Heart left ventricle (tissue), 16 donors: Measurements from ENCODE around the gene TBKBP1. TPM values are rescaled to one million over a fixed set of nuclear protein-coding genes. Genes with fewer than 3 reads are reported as not detected.
A peak's percentile ranks its signal among the peaks of the same experiment; 100 is the strongest.

Experiments
- ATAC-seq, 4 donors: fragments of 200-7000 bp; cut with Tn5 transposase; one replicate each; pipeline ENCODE4 v1.9.1; 2020 to 2022; ENCODE audit warnings: moderate library complexity in 4 of 4, mild to moderate bottlenecking in 3 of 4, moderate number of reproducible peaks in 1 of 4
- DNase-seq, 5 donors: peaks; one replicate each; pipeline ENCODE4 v3.0.0-alpha.2; 2020
- H3K27ac ChIP-seq, 12 donors: fragments of 200-600 bp; sonication (generic) in 4 of 12; one replicate each; pipeline versions ENCODE4 v1.5.0 to v1.8.0; 2016 to 2022; ENCODE audit warnings: mild to moderate bottlenecking in 2 of 12
- H3K27me3 ChIP-seq, 9 donors: fragments of 200-600 bp; sonication (generic) in 2 of 9; one replicate each; pipeline versions ENCODE4 v1.5.1 to v1.8.0; 2016 to 2022; ENCODE audit warnings: mild to moderate bottlenecking in 3 of 9
- H3K36me3 ChIP-seq, 9 donors: fragments of 200-600 bp; sonication (generic) in 2 of 9; one replicate each; pipeline versions ENCODE4 v1.5.0 to v1.8.0; 2018 to 2022; ENCODE audit warnings: mild to moderate bottlenecking in 2 of 9
- H3K4me1 ChIP-seq, 12 donors: fragments of 200-600 bp; sonication (generic) in 4 of 12; one replicate each; pipeline versions ENCODE4 v1.5.0 to v1.8.0; 2016 to 2022; ENCODE audit warnings: mild to moderate bottlenecking in 3 of 12
- H3K4me3 ChIP-seq, 12 donors: fragments of 200-600 bp; sonication (generic) in 4 of 12; one replicate each; pipeline versions ENCODE4 v1.5.0 to v1.8.0; 2017 to 2022; ENCODE audit warnings: mild to moderate bottlenecking in 9 of 12, moderate library complexity in 4 of 12
- H3K9me3 ChIP-seq, 12 donors: fragments of 200-600 bp; sonication (generic) in 4 of 12; one replicate each; pipeline versions ENCODE4 v1.5.0 to v1.8.0; 2016 to 2022; ENCODE audit warnings: mild to moderate bottlenecking in 1 of 12
- CTCF ChIP-seq, 12 donors: fragments of 200-600 bp; sonication (generic) in 4 of 12; IDR thresholded peaks; one replicate each; pipeline versions ENCODE4 v1.5.0 to v1.8.0; 2018 to 2022; ENCODE audit warnings: antibody characterized with exemption in 12 of 12, mild to moderate bottlenecking in 5 of 12
- POLR2A ChIP-seq, 2 donors: fragments of 450-650 bp; IDR thresholded peaks; one replicate each; pipeline ENCODE4 v1.6.1; 2017; ENCODE audit warnings: antibody characterized with exemption in 2 of 2, mild to moderate bottlenecking in 2 of 2, moderate library complexity in 2 of 2
- WGBS, 4 donors: extraction: QIAGEN DNeasy Blood & Tissue Kit in 2 of 4; methylation state at CpG; one replicate each; pipeline versions ENCODE4 v1.1.5 to v1.1.7; 2013 to 2018; 5-methylcytosine and 5-hydroxymethylcytosine counted together
- intact Hi-C, 10 donors: fragments of 100-400 bp; cut with DNase I; formaldehyde crosslinking; loops; one replicate each; pipeline versions ENCODE4 v1.11.1 to v1.14.2; 2022
- polyA plus RNA-seq, 2 donors: library from polyadenylated mRNA; stranded (reverse); fragments of 200-250 nt; gene quantifications; one replicate each; pipeline ENCODE4 v1.2.3, GENCODE V29; 2013
- total RNA-seq, 9 donors: library from RNA; depleted of rRNA in 2 of 9; stranded (reverse); fragments of >200 nt in 2 of 9; fragmentation: NEBNext Ultra II Directional in 3 of 9; extraction: Animal tissue kit (Norgen Biotek cat#: 25700) in 3 of 9; gene quantifications; one replicate each; pipeline versions ENCODE4 v1.1.0 to v1.2.4, GENCODE V29; 2016 to 2023
- donor health status: ischemic (EF 13 %, LVEDD 7.1; RV severe dilation, severe dysfunction).
- donor health status: healthy with polysubstance abuse.
- donor health status: DM: no; HTN: yes; CAD: no.
- donor health status: DM: no; HTN: no; CAD: no.
- donor health status: ischemic (EF 25% LVEDD 6.9; RV normal size, moderate dysfunction).
- donor health status: ischemic (EF 25% LVEDD 5.7; RV mildly dilated, moderate dysfunction).
- donor health status: healthy.
- donor health status: DM: yes; HTN: yes; CAD: no.
- donor health status: ischemic (EF 35%, LVEDD 5.7; RV mildly dilated, moderate dysfunction).
- donor health status: nonischemic (EF 11% LVEDD 7.7; RV severe dilation, severe dysfunction).
- donor health status: DM: yes; HTN: yes; CAD: no.
- donor health status: PGD.
- donor health status: ischemic (EF 29% LVEDD 5.4; RV normal size, mild dysfunction).
- donor health status: nonischemic (EF 23%, LVEDD 6.1; RV moderate dilation, normal function).

TBKBP1 gene
- total and polyA plus RNA-seq, 11 donors, result 11.3 to 24.8 (median 13.4) TPM

GRCh38 chr17:47652570-47652969 is 41.4 kb upstream of the TBKBP1 start:
- Histone ChIP-seq H3K4me3 (no peak overlapping the region), H3K4me1 (peaks cover 0 to 63% (median 43%) of the 10 kb centered on the region in 12 donors), H3K9me3 (no peaks in the 10 kb centered on the region), H3K27me3 (no peaks in the 10 kb centered on the region), H3K36me3 (peaks cover 0 to 64% (median 59%) of the 10 kb centered on the region in 9 donors), H3K27ac (peak overlapping the region in 1 of 12 donors; percentile 77)
- ATAC-seq (no peak), DNase-seq (no peak)
- TF ChIP-seq POLR2A (IDR thresholded peaks at IDR 0.05) (no peak), CTCF (IDR thresholded peaks at IDR 0.05) (no peak)
- 88 to 90% (median 90%) methylated on average over 6 of the region's 6 CpGs for WGBS, 4 donors
- intact Hi-C loops, result loop anchor here in 1 of 10 donors (5.0 kb wide), 1 partner anchor 40 kb away; the partner anchor contains the start of gene TBKBP1

- H3K27me3 ChIP-seq, result no peaks in the 10 kb centered on the region
- no peak overlapping the region for H3K4me3 ChIP-seq
- no peak overlapping the region for H3K27ac ChIP-seq
- no peak for DNase-seq
- no peak for ATAC-seq
- no peaks in the 10 kb centered on the region for H3K9me3 ChIP-seq
- peaks cover 0 to 72% (median 68%) of the 10 kb centered on the region in 9 donors for H3K36me3 ChIP-seq
- intact Hi-C loops, result loop anchor here in 1 of 10 donors (5.0 kb wide), 1 partner anchor 39 kb away; the partner anchor contains the start of gene TBKBP1
- WGBS, 4 donors, result 47 to 69% (median 65%) methylated on average over 2 of the region's 2 CpGs
- no peak for TF ChIP-seq CTCF (IDR thresholded peaks at IDR 0.05)
- TF ChIP-seq POLR2A (IDR thresholded peaks at IDR 0.05), result no peak
- H3K4me1 ChIP-seq, result peaks cover 0 to 56% (median 41%) of the 10 kb centered on the region in 12 donors
Measured at GRCh38 chr17:47653442-47653841, 40.5 kb upstream of the TBKBP1 start.

- no peak for TF ChIP-seq POLR2A (IDR thresholded peaks at IDR 0.05)
- TF ChIP-seq CTCF (IDR thresholded peaks at IDR 0.05), result no peak
- H3K36me3 ChIP-seq, result peaks cover 0 to 88% (median 83%) of the 10 kb centered on the region in 9 donors
- H3K4me3 ChIP-seq, result no peak overlapping the region
- 40 to 47% (median 45%) methylated on average over 6 of the region's 6 CpGs for WGBS, 4 donors
- no peak for ATAC-seq
- no peak for DNase-seq
- H3K4me1 ChIP-seq, result peaks cover 0 to 62% (median 36%) of the 10 kb centered on the region in 12 donors
- no peaks in the 10 kb centered on the region for H3K9me3 ChIP-seq
- H3K27me3 ChIP-seq, result no peaks in the 10 kb centered on the region
- intact Hi-C loops, result loop anchor here in 1 of 10 donors (5.0 kb wide), 1 partner anchor 37 kb away; the partner anchor contains the start of gene TBKBP1
- no peak overlapping the region for H3K27ac ChIP-seq
Measured at GRCh38 chr17:47654991-47655390, 39.0 kb upstream of the TBKBP1 start.

- TF ChIP-seq CTCF (IDR thresholded peaks at IDR 0.05) (no peak), POLR2A (IDR thresholded peaks at IDR 0.05) (no peak)
- H3K27ac ChIP-seq, result peak overlapping the region in 2 of 12 donors; percentile 4 to 86
- no peaks in the 10 kb centered on the region for H3K27me3 ChIP-seq
- H3K36me3 ChIP-seq, result peaks cover 3 to 100% (median 100%) of the 10 kb centered on the region in 9 donors
- H3K4me1 ChIP-seq, result peaks cover 0 to 40% (median 5%) of the 10 kb centered on the region in 12 donors
- 61 to 73% (median 63%) methylated on average over 6 of the region's 6 CpGs for WGBS, 4 donors
- DNase-seq, result no peak
- H3K9me3 ChIP-seq, result no peaks in the 10 kb centered on the region
- peak overlapping the region in 2 of 12 donors; percentile 0 to 34 for H3K4me3 ChIP-seq
- peak in 1 of 4 donors; percentile 20 for ATAC-seq
- intact Hi-C loops, result loop anchor here in 5 of 10 donors (5.0 to 10.0 kb wide), 5 partner anchors 37 to 145 kb away; partner anchors contain the start of gene TBX21 (in 1 of the 5)
Measured at GRCh38 chr17:47660064-47660492, 33.9 kb upstream of the TBKBP1 start.
